K562 (cell line): ENCODE measurements around the gene CCDC73. TPM values are rescaled to one million over a fixed set of nuclear protein-coding genes. Genes with fewer than 3 reads are reported as not detected.

Experiments
- ATAC-seq: fragments of 200-7000 bp; cut with Tn5 transposase; 3 replicates; pipeline ENCODE4 v1.9.1; 2020; ENCODE audit warnings: moderate library complexity
- BruUV-seq: library from RNA; stranded (reverse); fragments of 400-500 nt; replicated peaks from 2 replicates; lab custom pipeline; 2021; lab: Mats Ljungman, UMichigan
- CTCF ChIA-PET: fragments of 300-600 bp; formaldehyde crosslinking; extraction: SDS; loops from one replicate; lab custom pipeline; 2021; ENCODE audit warnings: low intra/inter-chr PET ratio; lab: Yijun Ruan, JAX
- POLR2A ChIA-PET: fragments of 300-600, 350-650 bp; sonication (Branson Sonifier 250); formaldehyde crosslinking; extraction: SDS; loops from one replicate; lab custom pipeline; 2021; ENCODE audit warnings: antibody characterized with exemption, inconsistent platforms; lab: Yijun Ruan, JAX
- DNase-seq, 4 experiments: peaks; one replicate each; pipeline versions ENCODE4 v3.0.0 to v3.0.0-alpha.2; 2011 to 2018; ENCODE audit warnings: low spot score in 3 of 4, mixed read lengths in 3 of 4; ENCODE audit errors: extremely low read depth in 1 of 4
- FAIRE-seq: peaks from 2 replicates; lab custom pipeline; 2011; peaks lifted over from hg19 to GRCh38; lab: Jason Lieb, UNC
- H2AFZ ChIP-seq: 2 replicates; pipeline ENCODE4 v1.6.0; 2011; ENCODE audit warnings: low read depth, low read length, control low read depth, inconsistent platforms
- H3K27ac ChIP-seq: fragments of 200-600 bp; 3 replicates; pipeline ENCODE4 v1.8.0; 2011; ENCODE audit warnings: low read depth, mild to moderate bottlenecking, control low read depth, inconsistent platforms, low read length, moderate library complexity, mixed read lengths; ENCODE audit errors: extremely low read depth
- H3K27me3 ChIP-seq, 2 experiments: fragments of 300-600 bp in 1 of 2; 2 replicates in 1 of 2; 3 replicates in 1 of 2; pipeline versions ENCODE4 v1.6.0 to v1.8.0; 2011; ENCODE audit warnings: inconsistent platforms in 2 of 2, low read length in 2 of 2, mild to moderate bottlenecking in 1 of 2, mixed read lengths in 1 of 2, moderate library complexity in 1 of 2; ENCODE audit not compliant: control insufficient read depth in 2 of 2, insufficient read depth in 2 of 2
- H3K36me3 ChIP-seq: fragments of 300-600 bp; 3 replicates; pipeline ENCODE4 v1.8.0; 2011; ENCODE audit warnings: mild to moderate bottlenecking, low read length, inconsistent platforms; ENCODE audit not compliant: control insufficient read depth, insufficient read depth
- H3K4me1 ChIP-seq, 2 experiments: fragments of 200-600 bp in 1 of 2; replicated peaks in 1 of 2; 2 replicates in 1 of 2; 3 replicates in 1 of 2; pipeline versions ENCODE4 v1.5.1 to v1.8.0; 2011; ENCODE audit warnings: inconsistent platforms in 2 of 2, low read length in 2 of 2, mild to moderate bottlenecking in 1 of 2, mixed read lengths in 1 of 2, moderate library complexity in 1 of 2; ENCODE audit not compliant: control insufficient read depth in 2 of 2, insufficient read depth in 2 of 2
- H3K4me2 ChIP-seq: 2 replicates; pipeline ENCODE4 v1.6.1; 2011; ENCODE audit warnings: low read length, control low read depth, inconsistent platforms, mixed read lengths; ENCODE audit not compliant: insufficient read depth
- H3K4me3 ChIP-seq: fragments of 200-600 bp; sonication (generic), shearing (Covaris generic); 2 replicates; pipeline ENCODE4 v1.5.1; 2016; ENCODE audit warnings: control low read depth, inconsistent platforms
- H3K79me2 ChIP-seq: fragments of 200-600 bp; 3 replicates; pipeline ENCODE4 v1.8.0; 2011; ENCODE audit warnings: low read length, inconsistent platforms; ENCODE audit not compliant: control insufficient read depth, insufficient read depth
- H3K9ac ChIP-seq, 2 experiments: 2 replicates each; pipeline versions ENCODE4 v1.6.0 to v1.6.1; 2011; ENCODE audit warnings: low read depth in 2 of 2, low read length in 2 of 2, control low read depth in 1 of 2, inconsistent platforms in 1 of 2, mild to moderate bottlenecking in 1 of 2, mixed read lengths in 1 of 2; ENCODE audit not compliant: insufficient read depth in 1 of 2
- H3K9me1 ChIP-seq: one replicate; pipeline ENCODE4 v1.6.0; 2011; ENCODE audit warnings: inconsistent platforms, mild to moderate bottlenecking, low read length, moderate library complexity; ENCODE audit not compliant: control insufficient read depth, insufficient read depth
- H3K9me3 ChIP-seq: replicated peaks from 2 replicates; pipeline ENCODE4 v1.5.1; 2011; ENCODE audit warnings: low read depth, low read length, inconsistent platforms; ENCODE audit not compliant: control insufficient read depth, insufficient read depth
- H4K20me1 ChIP-seq: replicated peaks from 2 replicates; pipeline ENCODE4 v1.6.1; 2011; ENCODE audit warnings: low read length, inconsistent platforms, mixed read lengths; ENCODE audit not compliant: control insufficient read depth, insufficient read depth
- CEBPG ChIP-seq, 3 experiments: fragments of 200-800 bp in 1 of 3; sonication (Bioruptor generic) in 1 of 3; sonication (generic) in 1 of 3; formaldehyde crosslinking in 1 of 3; IDR thresholded peaks in 2 of 3; conservative IDR thresholded peaks in 1 of 3; 2 replicates each; pipeline versions ENCODE4 v1.6.1 to v1.8.0; 2016 to 2022; ENCODE audit warnings: missing compliant biosample characterization in 2 of 3, missing genetic modification characterization in 2 of 3, mild to moderate bottlenecking in 1 of 3, missing genetic modification reagents in 1 of 3
- CHD4 ChIP-seq: fragments of 200-600 bp; sonication (generic); IDR thresholded peaks from 3 replicates; pipeline ENCODE4 v1.6.1; 2012; ENCODE audit warnings: low read depth, mild to moderate bottlenecking, mixed read lengths, low read length, inconsistent platforms; ENCODE audit not compliant: insufficient read depth, insufficient replicate concordance, poor library complexity, severe bottlenecking
- CUX1 ChIP-seq: fragments of 200-800 bp; sonication (Bioruptor generic); IDR thresholded peaks from 2 replicates; pipeline ENCODE4 v1.6.1; 2016; ENCODE audit warnings: missing genetic modification characterization, missing compliant biosample characterization
- ELF2 ChIP-seq: fragments of 250-450 bp; sonication (Bioruptor Pico); IDR thresholded peaks from 2 replicates; pipeline ENCODE4 v1.5.0; 2021; ENCODE audit warnings: mild to moderate bottlenecking
- KLF16 ChIP-seq: IDR thresholded peaks from 2 replicates; pipeline ENCODE4 v1.6.1; 2016; ENCODE audit warnings: antibody characterized with exemption
- MBD2 ChIP-seq: sonication (generic); IDR thresholded peaks from 2 replicates; pipeline ENCODE4 v1.6.1; 2016; ENCODE audit warnings: low read depth, borderline replicate concordance
- NFIC ChIP-seq: fragments of 450-650 bp; IDR thresholded peaks from 2 replicates; pipeline ENCODE4 v1.6.1; 2017; ENCODE audit warnings: mild to moderate bottlenecking, inconsistent platforms
- TSHZ1 ChIP-seq: fragments of 250-450 bp; sonication (Bioruptor Pico); IDR thresholded peaks from 2 replicates; pipeline ENCODE4 v1.4.0; 2020; ENCODE audit warnings: mild to moderate bottlenecking, moderate library complexity
- ZNF12 ChIP-seq: sonication (generic); formaldehyde crosslinking; IDR thresholded peaks from 2 replicates; pipeline ENCODE4 v1.4.0; 2020; ENCODE audit warnings: mild to moderate bottlenecking, missing genetic modification reagents
- ZNF263 ChIP-seq: sonication (generic); formaldehyde crosslinking; IDR thresholded peaks from 2 replicates; pipeline ENCODE4 v1.8.0; 2022; ENCODE audit warnings: mild to moderate bottlenecking, missing genetic modification reagents, borderline replicate concordance
- ZNF277 ChIP-seq: fragments of 250-450 bp; sonication (Bioruptor Pico); IDR thresholded peaks from 2 replicates; pipeline ENCODE4 v1.8.0; 2022; ENCODE audit warnings: inconsistent platforms, mild to moderate bottlenecking, moderate library complexity, borderline replicate concordance
- ZNF282 ChIP-seq: sonication (generic); formaldehyde crosslinking; IDR thresholded peaks from 2 replicates; pipeline ENCODE4 v1.8.1; 2023; ENCODE audit warnings: missing genetic modification reagents
- WGBS: fragments of 100-300 bp; shearing (Covaris generic); methylation state at CpG from one replicate; pipeline ENCODE4 v1.1.6; 2016; ENCODE audit warnings: low coverage, mixed read lengths; ENCODE audit not compliant: insufficient coverage; ENCODE audit errors: missing lambda C conversion rate; 5-methylcytosine and 5-hydroxymethylcytosine counted together
- in situ Hi-C: fragments of 300-500 bp; cut with MboI; formaldehyde crosslinking; loops from 4 replicates; pipeline ENCODE4 v1.15.0; 2018; ENCODE audit warnings: inconsistent platforms, mixed read lengths
- intact Hi-C: fragments of 100-400 bp; cut with micrococcal nuclease; formaldehyde crosslinking; loops from 2 replicates; pipeline ENCODE4 v1.14.2; 2022
- polyA plus RNA-seq, 8 experiments: library from polyadenylated mRNA; depleted of rRNA in 4 of 8; stranded (reverse) in 5 of 8; unstranded in 3 of 8; fragments of >200 nt; fragmentation: Nextera tagmentation in 2 of 8; fragmentation: Illumina TruSeq in 1 of 8; extraction: Ambion mirVana in 2 of 8; extraction: Trizol in 1 of 8; gene quantifications; 2 replicates each; pipeline versions ENCODE4 v1.2.1 to v1.2.3, GENCODE V29; 2011 to 2014; ENCODE audit warnings: inconsistent platforms in 1 of 8, missing spikeins in 1 of 8
- total RNA-seq, 7 experiments: library from RNA; depleted of rRNA in 6 of 7; stranded (reverse); fragments of >200 nt in 6 of 7; fragmentation: Illumina TruSeq in 2 of 7; extraction: Trizol in 2 of 7; gene quantifications; 2 replicates each; pipeline versions ENCODE4 v1.2.1 to v1.2.3, GENCODE V29; 2011 to 2021; ENCODE audit warnings: low replicate concordance in 1 of 7

Gene CCDC73
- total and polyA plus RNA-seq, 9 of the 15 experiments (the other 6 are each of a cell fraction or from before 2014, with no cell fraction given): 0.20 to 0.21 TPM; not detected in 7

GRCh38 chr11:32567154-32567553 is 227.3 kb downstream of the CCDC73 start:
- Histone ChIP-seq H3K4me1 (peaks cover 0 to 8% of the 10 kb centered on the region in 2 experiments; a peak in 2 of 5 replicates), H4K20me1 (no peaks in the 10 kb centered on the region), H3K4me3 (no peak overlapping the region), H3K27ac (no peak overlapping the region), H3K9me3 (no peaks in the 10 kb centered on the region), H3K9me1 (no peaks in the 10 kb centered on the region), H3K4me2 (no peak overlapping the region), H3K9ac (no peak overlapping the region), H3K27me3 (no peaks in the 10 kb centered on the region), H3K79me2 (no peaks in the 10 kb centered on the region), H2AFZ (no peak overlapping the region), H3K36me3 (no peaks in the 10 kb centered on the region)
- no TSS peak for BruUV-seq
- DNase-seq (no peak), FAIRE-seq (no peak), ATAC-seq (no peak)
- intact Hi-C loops (no loop called here), in situ Hi-C loops (no loop called here)
- ChIA-PET POLR2A (interaction anchor here (0.8 to 1.3 kb wide), 2 partner anchors 16 to 301 kb away, joined by 3 to 4 read pairs; partner anchors contain the start of gene EIF3M), CTCF (no interaction called here)
- 11% methylated on average over 1 of the region's 1 CpG for WGBS
- TF ChIP-seq NFIC: no peak
- no peak for TF ChIP-seq ZNF277 (CRISPR knock-in tag)
- no peak for TF ChIP-seq CEBPG (CRISPR knock-in tag; IDR thresholded peaks at IDR 0.05)
- TF ChIP-seq CEBPG (tag; conservative IDR thresholded peaks at IDR 0.05 in 1 of 2, IDR thresholded peaks at IDR 0.05 in 1 of 2): no peak
- TF ChIP-seq CUX1 (CRISPR knock-in tag): no peak
- no peak for TF ChIP-seq KLF16
- no peak for TF ChIP-seq ELF2 (CRISPR knock-in tag)
- TF ChIP-seq TSHZ1 (CRISPR knock-in tag): no peak
- TF ChIP-seq ZNF12 (CRISPR knock-in tag): no peak
- TF ChIP-seq MBD2: no peak
- TF ChIP-seq CHD4: no peak
- TF ChIP-seq ZNF263: no peak
- no peak for TF ChIP-seq ZNF282 (CRISPR knock-in tag)
